Tibial nerve (tissue), 3 donors: ENCODE measurements around the gene NBPF9.
"Not testable (repeated sequence)": the region's sequence is repeated elsewhere in the genome, so short reads cannot be mapped to it uniquely, and the experiment has no call there.

Experiments used
- CTCF ChIP-seq, 5 experiments: fragments of 200-600 bp in 3 of 5; fragments of 450-650 bp in 2 of 5; sonication (generic) in 3 of 5; IDR thresholded peaks; one replicate each; pipeline ENCODE4 v1.5.1; 2016 to 2019; ENCODE audit warnings: antibody characterized with exemption in 5 of 5, mild to moderate bottlenecking in 3 of 5, moderate library complexity in 2 of 5
- POLR2A ChIP-seq, 2 donors: fragments of 450-650 bp; IDR thresholded peaks; one replicate each; pipeline ENCODE4 v1.6.1; 2017; ENCODE audit warnings: antibody characterized with exemption in 2 of 2, mild to moderate bottlenecking in 2 of 2, moderate library complexity in 2 of 2

- not testable (repeated sequence) for TF ChIP-seq CTCF, POLR2A (IDR thresholded peaks at IDR 0.05)
These were observed 34.2 kb upstream of the NBPF9 start for GRCh38 chr1:149137585-149137984.
